ENCODE measurements around the gene CELSR1.

GRCh38 chr22:46382524-46382923 is 154.9 kb downstream of the CELSR1 start:
- TF ChIP-seq CTCF (IDR thresholded peaks at IDR 0.05 in 2 of 3, conservative IDR thresholded peaks at IDR 0.05 in 1 of 3; ENCODE audit: borderline replicate concordance in 1 of 3, insufficient read depth in 1 of 3, low read depth in 2 of 3, low read length in 2 of 3) (no peak), EZH2phosphoT487 (IDR thresholded peaks at IDR 0.05; ENCODE audit: borderline replicate concordance) (no peak), POLR2A (IDR thresholded peaks at IDR 0.05; ENCODE audit: borderline replicate concordance, extremely low read depth, insufficient read depth, insufficient read length) (no peak), POLR2AphosphoS5 (IDR thresholded peaks at IDR 0.05; ENCODE audit: low read depth, low read length) (no peak), EZH2 (IDR thresholded peaks at IDR 0.05) (no peak), ZNF274 (IDR thresholded peaks at IDR 0.05; ENCODE audit: low read depth, low read length) (no peak), TCF7L2 (IDR thresholded peaks at IDR 0.05; ENCODE audit: borderline replicate concordance, extremely low read depth, insufficient read depth, insufficient read length) (no peak)
